GM18868 (cell line): Measurements from ENCODE around the gene LCP1.
"Not testable (repeated sequence)": the region's sequence is repeated elsewhere in the genome, so short reads cannot be mapped to it uniquely, and the experiment has no call there.

Source experiments
- ATAC-seq: cut with Tn5 transposase; IDR thresholded peaks from one replicate; pipeline ENCODE4 v1.9.1; 2021; ENCODE audit warnings: mild to moderate bottlenecking, moderate library complexity; ENCODE audit not compliant: unreplicated experiment

LCP1 gene

DNA sequence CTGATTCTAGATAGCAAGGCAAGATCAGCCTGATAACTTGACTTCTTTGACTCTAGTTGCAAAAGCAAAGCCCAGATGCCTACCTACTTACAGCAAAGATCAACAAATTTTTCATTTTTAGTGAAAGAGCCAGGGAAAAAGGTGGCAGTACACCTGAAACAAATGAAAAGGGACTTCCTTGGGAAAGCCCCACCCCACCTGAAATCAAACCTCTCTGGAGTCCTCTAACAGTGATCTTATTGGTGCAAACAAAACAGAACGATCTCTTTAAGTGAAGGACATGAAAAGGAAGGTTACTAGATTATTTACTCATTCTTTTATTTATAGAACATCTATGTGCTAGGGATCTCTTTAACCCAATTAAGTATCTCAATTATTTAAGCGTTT lies 507 bp upstream of the LCP1 start:
- ATAC-seq: peak; percentile 16

DNA sequence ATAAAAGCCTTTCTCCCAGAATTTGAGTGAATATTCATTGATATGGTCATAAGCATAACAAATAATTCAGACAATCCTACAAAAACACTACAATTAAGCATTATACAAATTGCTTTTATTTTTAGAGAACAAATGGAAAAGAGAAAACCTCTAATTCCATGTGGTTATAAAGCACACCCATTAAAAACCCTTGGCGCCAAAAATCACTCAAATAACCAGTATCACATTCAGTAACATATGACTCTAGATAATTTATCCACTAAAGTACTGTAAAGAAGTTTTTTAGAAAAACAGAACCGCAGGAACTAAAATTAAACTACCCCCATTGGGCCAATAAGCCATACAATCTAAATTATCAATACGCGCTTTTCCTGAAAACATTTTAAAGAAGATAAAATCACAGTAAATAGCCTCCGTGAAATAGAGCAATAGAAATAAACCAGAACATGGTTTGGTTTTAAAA lies 569 bp downstream of the LCP1 start:
- ATAC-seq: no peak

DNA sequence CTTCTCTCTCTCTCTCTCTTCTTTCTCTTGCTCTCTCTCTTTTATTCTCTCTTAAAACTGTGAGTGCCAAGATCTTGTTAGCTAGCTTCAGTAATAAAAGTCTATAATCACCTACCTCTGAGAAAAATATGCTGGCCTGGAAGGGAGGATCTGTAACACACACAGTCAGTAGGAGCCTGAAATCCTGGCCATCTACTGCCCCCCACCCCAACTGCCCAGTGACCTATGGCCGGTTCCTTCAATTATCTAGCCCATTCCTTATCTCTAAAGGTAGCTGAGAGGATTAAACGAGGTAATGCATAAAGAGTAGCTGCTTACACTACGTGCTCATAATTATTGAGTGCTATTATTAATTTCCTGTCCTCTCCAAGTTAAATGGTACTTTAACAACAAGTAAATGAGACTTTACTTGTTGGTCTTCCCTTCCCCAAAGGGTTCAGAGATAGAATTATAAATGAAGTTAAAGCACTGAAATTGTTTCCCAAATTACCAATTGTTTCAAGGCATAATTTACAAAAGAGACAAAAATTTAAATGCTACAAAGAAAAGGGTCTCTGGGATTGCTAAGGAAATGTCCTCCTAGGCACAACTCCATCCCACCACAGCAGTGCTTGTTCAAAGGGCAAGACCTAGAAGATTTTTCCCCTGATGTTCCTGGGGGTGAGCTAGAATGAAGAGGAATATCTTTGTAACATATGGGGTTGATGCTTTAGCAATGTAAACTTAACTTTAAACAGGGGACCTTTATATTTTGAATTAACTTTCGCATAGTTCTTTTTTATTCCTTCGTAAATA lies 1.8 kb downstream of the LCP1 start:
- no peak for ATAC-seq

DNA sequence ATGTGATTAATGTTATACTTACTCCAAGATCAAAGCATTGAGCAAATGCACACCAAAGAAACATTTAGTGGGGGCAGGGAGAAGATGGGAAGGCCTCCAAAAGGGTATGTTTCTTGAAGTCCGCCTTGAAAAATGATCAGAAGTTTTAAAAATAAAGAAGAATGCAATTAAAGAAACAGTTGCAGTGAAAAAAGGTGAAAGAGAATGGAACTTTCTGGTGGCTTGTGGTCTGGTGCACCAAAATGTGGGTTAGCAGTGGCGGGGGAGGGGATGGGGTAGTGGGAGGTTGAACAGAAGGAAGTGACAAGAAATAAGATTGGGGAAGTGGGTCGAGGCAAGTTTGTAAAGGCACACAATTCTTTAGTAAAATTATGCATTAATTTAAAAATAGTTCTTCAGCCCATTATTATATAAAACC lies 2.5 kb downstream of the LCP1 start:
- no peak for ATAC-seq

DNA sequence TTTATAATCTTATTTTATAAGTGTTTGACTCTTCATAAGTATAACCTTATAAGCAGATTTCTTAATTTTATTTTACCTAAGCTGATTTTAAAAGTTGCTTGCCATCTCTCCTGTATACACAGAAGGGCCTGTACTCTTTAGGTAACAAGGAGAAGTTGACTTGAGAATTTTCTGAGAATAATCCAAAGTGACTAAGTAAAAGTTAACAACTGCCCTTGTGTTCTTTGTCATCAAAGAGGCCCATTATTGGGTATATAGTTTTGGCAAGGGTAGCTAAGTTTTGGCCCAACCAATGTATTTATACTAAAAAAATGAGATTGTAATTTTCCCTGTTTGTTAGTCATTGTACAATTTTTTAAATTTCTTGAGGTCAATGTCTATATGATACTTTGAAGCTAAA lies 3.2 kb downstream of the LCP1 start:
- no peak for ATAC-seq

DNA sequence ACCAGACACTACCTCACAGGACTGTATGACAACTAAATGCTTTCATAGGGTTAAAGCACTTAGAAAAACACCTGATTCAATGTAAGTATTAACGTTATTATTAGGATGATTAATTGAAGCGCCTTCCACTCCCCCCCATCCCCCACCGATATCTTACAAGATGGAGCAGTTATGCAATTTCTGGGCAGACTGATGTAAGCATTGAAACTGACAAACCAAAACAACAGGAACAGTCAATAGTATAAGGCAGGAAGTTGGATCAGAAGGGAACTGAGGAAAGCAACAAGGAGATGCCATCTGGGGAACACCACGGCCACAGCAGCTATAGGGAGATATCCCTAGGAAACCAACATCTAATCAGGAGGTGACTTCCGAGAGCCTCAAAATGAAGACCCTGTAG lies 3.8 kb downstream of the LCP1 start:
- ATAC-seq: no peak

DNA sequence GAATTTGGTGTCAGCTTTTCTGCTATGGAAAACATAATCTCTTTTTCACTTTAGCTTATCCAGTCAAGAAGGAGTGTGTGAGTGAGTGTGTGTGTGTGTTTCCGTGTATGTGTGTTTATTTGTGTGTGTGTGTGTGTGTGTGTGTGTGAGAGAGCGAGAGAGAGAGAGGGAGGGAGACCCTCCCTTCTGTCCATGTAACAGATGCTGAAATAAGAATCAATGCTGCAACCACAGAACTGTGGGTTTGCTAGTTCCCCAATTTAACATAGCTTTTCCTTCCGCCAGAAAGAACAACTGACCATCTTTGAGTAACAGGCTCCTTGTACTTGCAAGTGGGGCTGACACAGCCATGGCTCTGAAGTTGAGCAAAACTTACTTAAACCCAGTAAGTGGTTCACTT lies 5.2 kb downstream of the LCP1 start:
- ATAC-seq: peak; percentile 31

DNA sequence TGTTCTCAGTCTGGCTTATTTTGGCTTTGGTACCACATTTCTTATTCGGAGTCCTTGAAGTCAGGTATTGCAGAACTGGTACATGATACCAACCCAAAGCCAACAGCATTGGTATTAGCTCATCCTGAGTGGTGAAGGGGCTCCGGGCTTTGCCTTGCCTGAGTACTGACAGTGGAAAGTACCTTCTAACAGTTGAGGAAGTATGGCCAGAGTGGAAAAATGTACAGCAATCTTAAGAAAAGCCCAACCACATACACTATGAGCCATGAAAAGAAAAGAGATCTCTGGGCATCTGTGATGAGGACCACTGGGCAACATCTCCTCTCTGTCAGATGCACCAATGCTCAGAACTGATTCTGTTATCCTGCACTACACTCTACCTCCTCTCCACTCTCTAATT lies 8.3 kb downstream of the LCP1 start:
- peak; percentile 47 for ATAC-seq

DNA sequence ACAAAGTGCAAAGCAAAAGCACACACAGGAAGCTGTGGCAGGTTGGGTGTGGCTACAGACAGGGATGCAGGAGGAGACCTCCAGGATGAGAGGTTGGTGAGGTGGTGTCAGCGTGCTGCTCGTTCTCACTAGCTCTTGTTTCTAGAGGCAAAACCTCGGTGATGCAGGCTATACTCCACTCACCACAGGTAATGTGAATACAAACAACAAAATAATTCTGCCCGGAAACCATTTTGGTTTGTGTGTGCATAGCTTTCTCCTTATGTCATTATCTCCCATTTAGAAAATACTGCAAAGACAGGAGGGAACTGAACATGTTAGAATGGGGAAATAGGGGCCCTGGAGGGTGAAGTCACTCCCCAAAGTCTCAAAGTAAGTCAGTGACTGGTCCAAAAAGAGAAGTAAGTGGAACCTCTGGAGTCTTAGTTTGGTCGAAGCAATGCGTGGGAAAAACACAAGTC lies 9.4 kb downstream of the LCP1 start:
- ATAC-seq: no peak

DNA sequence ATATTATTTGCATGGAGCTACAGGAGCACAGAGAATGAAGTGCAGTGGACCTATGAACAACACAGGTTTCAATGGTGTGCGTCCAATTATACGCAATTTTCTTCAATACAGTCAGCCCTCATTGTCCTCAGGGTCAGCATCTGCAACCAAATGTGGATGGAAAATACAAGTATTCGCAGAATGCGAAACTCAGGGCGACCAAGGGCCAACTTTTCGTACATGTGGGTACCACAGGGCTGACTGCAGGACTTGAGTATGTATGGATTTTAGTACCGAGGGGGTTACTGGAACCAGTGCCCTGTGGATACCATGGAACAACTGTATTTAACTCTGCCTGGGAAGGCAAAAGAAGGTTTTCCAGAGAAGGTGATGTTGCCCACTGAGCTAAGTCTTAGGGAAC lies 10.2 kb downstream of the LCP1 start:
- no peak for ATAC-seq

DNA sequence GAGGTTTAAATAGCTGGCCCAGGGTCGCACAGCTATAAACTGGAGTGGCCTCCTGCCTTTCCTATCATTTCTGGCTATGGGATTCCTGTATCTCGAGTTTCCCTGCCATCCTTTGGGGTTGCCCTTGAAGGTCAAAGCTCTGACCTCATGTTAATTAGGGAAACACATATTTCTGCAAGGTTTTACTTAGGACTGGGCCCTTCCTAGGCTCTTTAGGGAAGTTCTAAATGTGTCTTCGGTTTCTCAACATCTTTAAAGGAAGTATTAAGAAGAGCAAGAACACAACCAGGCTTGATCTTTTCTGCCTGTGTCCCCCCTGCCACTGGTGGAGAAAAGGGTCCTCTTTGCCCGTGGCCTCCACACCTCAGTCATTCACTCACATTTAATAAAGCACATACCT lies 10.8 kb downstream of the LCP1 start:
- no peak for ATAC-seq

DNA sequence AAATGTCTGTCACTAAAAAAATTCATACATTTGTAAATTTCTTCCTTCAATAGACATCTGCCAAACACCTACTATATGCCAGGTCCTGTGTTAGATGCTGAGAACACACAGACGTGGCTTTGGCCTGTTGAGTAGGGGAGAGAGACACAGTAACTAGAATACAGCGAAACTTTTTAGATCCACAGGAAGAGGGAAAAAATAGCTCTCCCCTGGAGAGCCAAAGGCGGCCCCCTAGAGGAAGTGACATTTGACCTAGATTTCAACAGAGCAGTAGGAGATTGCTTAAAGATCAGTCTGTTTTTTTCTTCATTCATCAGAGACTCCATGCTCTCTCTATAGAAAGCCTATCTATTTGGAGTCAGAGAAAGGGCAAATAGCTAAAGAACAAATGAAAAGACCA lies 11.3 kb downstream of the LCP1 start:
- no peak for ATAC-seq

DNA sequence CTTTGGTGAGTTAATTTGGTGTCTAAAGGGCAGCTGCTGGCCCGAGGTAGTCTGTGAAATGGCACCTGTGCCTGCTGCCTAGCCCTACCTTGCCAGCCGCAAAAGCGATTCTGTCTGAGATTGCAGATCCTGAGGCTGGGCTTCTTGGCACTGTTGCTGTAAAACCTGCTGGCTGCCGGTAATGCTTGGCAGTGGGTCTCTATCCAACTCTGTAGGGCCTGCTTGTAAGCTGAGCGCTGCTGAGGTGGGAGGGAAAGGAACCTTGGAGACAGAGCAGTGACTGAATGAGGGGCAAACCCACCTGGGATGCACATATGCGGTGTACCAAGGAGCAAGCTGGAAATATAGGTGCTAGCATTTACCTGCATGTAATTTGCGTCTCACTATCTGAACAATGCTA lies 11.7 kb downstream of the LCP1 start:
- no peak for ATAC-seq

DNA sequence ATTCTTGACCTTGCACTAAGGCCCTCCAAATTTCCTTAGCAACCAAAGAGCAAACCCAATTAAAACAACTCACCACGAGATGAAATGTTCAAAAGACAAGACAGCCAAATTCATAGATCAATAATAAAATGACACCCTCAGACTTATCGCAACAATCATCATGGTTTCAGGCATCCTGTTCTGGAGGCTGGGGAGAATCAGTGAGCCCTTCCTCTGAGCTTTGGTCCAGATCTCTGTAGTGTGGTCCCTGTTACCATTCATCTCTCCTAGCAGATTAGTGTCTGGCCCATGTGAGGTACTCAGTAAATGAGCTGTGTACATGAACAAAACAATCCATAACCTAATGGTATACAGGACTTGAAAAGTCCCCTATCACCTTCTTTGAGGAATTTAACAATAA lies 12.2 kb downstream of the LCP1 start:
- ATAC-seq: no peak

DNA sequence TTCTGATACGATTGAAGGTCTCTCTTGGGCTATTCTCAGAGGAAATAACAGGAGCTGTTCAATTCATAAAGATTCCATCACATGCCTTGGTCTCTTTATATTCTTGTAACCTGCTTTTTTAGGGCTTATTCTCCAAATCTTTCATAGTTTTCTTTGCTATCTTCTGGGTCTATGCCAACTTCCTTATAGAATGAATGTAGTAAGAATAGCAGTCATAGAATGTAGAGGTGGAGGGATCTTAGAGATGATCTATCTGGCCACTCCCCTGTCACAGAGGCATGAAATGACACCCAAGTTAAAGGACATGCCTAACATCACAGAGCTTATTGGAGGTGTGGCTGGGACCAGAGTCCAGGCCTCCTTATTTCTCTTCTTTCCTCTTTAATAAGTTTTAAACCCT lies 13.2 kb downstream of the LCP1 start:
- ATAC-seq: peak; percentile 20

DNA sequence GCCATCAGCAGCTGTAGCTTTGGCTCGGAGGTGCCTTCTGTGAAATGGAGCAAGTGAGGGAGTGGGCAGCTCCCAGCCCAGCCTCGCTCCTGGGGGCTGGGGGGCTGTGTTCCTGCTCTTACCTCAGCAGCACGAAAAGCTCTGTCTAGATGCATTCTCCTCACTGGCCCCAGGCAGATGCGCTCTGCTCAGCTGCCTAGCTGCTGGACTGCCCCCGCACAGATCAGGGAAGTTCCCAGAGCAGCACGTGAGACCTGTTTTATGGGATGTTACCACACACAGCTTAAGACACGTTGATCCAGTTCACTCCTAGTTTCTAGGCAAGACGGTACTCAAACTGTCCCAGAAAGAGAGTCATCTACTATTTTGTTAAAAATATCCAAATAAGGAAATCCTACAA lies 13.6 kb downstream of the LCP1 start:
- ATAC-seq: peak; percentile 41

DNA sequence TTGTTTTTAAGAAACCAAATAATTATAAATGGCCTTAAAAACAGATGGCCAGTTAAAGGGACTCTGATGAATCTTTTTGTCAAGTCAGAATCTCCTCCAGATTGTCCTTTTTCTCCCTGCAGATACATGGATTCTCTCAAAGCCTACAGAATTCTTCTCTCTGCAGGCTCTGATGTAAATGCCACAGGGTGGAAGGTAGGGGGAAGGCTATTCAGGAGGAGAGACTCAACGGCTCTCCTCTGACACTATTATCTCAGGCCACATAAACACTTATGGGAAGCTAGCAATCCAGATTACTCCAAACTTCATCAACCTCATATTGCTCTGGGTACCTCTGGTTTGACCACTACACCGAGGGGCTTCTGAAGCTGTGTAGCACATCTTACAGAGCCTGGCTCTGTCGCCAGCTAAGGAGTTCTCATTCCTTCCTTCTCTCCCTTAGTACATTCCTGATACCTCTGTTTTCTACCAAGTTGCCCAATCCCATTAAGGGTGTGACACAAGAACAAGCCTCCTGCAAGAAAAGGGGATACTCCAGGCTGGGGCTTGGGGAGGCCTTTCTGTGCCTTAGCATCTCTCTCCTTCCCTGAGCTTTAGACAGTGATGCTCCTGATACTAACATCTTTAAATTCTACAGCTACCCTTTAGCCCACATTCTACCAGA lies 14.9 kb downstream of the LCP1 start:
- ATAC-seq: no peak

DNA sequence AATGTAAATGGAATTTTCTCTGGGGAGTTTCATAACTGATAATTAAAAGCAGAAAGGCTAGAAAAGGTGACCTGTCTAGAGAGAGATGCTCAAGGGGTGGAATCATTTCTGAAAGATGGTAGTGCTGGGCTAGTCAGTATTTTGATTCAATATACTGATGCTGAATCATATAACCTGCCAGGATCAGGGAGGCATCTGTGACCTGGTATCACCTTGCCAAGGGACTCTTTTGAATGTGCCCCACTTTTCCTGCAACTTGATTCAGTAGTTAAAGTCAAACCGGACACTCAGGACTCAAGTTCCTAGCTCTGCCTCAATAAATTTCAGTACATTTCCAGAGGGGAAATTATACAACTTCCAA lies 15.8 kb downstream of the LCP1 start:
- no peak for ATAC-seq

DNA sequence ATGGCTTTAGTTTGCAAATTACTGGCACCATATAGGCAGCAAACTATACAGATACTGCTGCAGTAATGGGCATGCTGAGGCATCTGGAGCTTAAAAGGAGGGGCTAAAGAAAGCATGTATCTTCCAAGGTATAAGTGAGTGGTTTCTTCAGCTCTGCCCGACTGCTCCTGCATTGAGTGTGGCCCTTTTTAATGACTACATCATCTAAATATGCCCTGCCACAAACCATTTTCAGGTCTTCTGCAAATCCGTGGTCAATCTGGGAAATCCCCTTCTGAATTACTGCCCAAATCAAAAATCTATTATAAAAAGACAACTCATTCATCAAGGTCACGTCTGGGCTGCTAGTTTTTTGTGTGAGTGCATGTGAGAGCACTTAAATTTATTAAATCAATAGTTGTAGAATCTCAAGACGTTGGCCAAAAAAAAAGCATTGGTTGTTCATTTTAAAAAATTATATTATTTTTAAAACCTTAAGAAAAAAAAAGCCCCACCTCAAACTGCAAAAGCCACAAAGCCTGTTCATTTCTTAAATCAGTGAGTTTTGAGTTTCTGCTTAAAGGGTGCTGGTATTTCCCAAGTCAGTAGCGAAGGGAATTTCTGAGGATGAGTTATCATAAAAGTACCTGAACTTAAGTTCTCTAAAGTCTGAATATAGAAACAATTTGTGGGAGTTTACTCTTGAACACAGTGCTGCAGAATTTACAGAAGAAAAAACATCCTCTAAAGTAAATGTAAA lies 16.3 kb downstream of the LCP1 start:
- peak; percentile 71 for ATAC-seq

DNA sequence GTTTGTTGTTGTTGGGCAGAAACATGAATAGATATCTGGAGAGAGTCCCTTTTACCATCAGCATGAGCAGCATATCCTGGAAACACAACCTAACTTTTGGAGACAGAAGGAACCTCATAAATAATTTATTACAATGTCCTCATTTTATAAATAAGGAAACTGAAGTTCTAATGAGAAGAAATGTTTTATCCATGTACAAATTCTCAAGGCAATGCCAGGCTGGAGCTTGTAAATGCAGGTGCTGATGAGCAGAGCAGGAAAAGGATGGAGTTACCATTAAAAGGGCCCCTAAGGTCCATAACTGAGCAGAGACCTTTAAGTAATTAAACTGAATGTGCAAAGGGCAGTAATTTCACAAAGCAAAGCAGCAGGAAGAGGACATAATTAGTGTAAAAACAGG lies 17.3 kb downstream of the LCP1 start:
- ATAC-seq: no peak

DNA sequence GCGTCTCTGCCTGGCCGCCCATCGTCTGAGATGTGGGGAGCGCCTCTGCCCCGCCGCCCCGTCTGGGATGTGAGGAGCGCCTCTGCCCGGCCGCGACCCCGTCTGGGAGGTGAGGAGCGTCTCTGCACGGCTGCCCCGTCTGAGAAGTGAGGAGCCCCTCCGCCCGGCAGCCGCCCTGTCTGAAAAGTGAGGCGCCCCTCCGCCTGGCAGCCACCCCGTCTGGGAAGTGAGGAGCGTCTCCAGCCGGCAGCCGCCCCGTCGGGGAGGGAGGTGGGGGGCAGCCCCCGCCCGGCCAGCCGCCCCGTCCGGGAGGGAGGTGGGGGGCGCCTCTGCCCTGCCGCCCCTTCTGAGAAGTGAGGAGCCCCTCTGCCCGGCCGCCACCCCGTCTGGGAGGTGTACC lies 19.2 kb downstream of the LCP1 start:
- ATAC-seq: not testable (repeated sequence)
